Measurements from ENCODE around the gene FBRSL1.

GRCh38 chr12:132539016-132539773 is 49.2 kb downstream of the FBRSL1 start:
- TF ChIP-seq, protein P1, sequence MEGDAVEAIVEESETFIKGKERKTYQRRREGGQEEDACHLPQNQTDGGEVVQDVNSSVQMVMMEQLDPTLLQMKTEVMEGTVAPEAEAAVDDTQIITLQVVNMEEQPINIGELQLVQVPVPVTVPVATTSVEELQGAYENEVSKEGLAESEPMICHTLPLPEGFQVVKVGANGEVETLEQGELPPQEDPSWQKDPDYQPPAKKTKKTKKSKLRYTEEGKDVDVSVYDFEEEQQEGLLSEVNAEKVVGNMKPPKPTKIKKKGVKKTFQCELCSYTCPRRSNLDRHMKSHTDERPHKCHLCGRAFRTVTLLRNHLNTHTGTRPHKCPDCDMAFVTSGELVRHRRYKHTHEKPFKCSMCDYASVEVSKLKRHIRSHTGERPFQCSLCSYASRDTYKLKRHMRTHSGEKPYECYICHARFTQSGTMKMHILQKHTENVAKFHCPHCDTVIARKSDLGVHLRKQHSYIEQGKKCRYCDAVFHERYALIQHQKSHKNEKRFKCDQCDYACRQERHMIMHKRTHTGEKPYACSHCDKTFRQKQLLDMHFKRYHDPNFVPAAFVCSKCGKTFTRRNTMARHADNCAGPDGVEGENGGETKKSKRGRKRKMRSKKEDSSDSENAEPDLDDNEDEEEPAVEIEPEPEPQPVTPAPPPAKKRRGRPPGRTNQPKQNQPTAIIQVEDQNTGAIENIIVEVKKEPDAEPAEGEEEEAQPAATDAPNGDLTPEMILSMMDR (IDR thresholded peaks at IDR 0.05; ENCODE audit: low read depth, low read length, missing input control) = no peak
- TF ChIP-seq, protein P2, sequence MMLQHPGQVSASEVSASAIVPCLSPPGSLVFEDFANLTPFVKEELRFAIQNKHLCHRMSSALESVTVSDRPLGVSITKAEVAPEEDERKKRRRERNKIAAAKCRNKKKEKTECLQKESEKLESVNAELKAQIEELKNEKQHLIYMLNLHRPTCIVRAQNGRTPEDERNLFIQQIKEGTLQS (IDR thresholded peaks at IDR 0.05) = no peak
- no peak for TF ChIP-seq GABPA (IDR thresholded peaks at IDR 0.05 in 1 of 2, conservative IDR thresholded peaks at IDR 0.05 in 1 of 2)
- no peak for TF ChIP-seq YY1 (IDR thresholded peaks at IDR 0.05)
- TF ChIP-seq MAX (IDR thresholded peaks at IDR 0.05) = no peak
- no peak for TF ChIP-seq RAD21 (IDR thresholded peaks at IDR 0.05)
- no peak for TF ChIP-seq FOXA1 (IDR thresholded peaks at IDR 0.05)
- TF ChIP-seq EGR1 (IDR thresholded peaks at IDR 0.05; ENCODE audit: low read depth in 2 of 2) = no peak
- no peak for TF ChIP-seq TAF1 (conservative IDR thresholded peaks at IDR 0.05)

Measured in liver (tissue), 3 donors.